ENCODE data around the gene KLHL29.
"Not testable (repeated sequence)": the region's sequence is repeated elsewhere in the genome, so short reads cannot be mapped to it uniquely, and the experiment has no call there.

KLHL29 gene

GRCh38 chr2:23373666-23374065 is 11.3 kb upstream of the KLHL29 start:
- no peak for DNase-seq

- DNase-seq, result no peak
These were observed 9.5 kb upstream of the KLHL29 start for GRCh38 chr2:23375448-23375847.

GRCh38 chr2:23376075-23376474 is 8.9 kb upstream of the KLHL29 start:
- DNase-seq, result no peak

GRCh38 chr2:23376972-23377371 is 8.0 kb upstream of the KLHL29 start:
- DNase-seq, result no peak

GRCh38 chr2:23377771-23378170 is 7.2 kb upstream of the KLHL29 start:
- DNase-seq, result no peak

- DNase-seq, result no peak
These were observed 6.5 kb upstream of the KLHL29 start for GRCh38 chr2:23378496-23378895.

- no peak for DNase-seq
These were observed 5.7 kb upstream of the KLHL29 start for GRCh38 chr2:23379220-23379695.

- DNase-seq, result no peak
These were observed 4.4 kb upstream of the KLHL29 start for GRCh38 chr2:23380562-23381065.

- DNase-seq, result no peak
These were observed 3.9 kb upstream of the KLHL29 start for GRCh38 chr2:23381084-23381483.

- no peak for DNase-seq
These were observed 3.5 kb upstream of the KLHL29 start for GRCh38 chr2:23381485-23381884.

- no peak for DNase-seq
These were observed 1.9 kb upstream of the KLHL29 start for GRCh38 chr2:23383100-23383499.

- no peak for DNase-seq
These were observed 370 bp downstream of the KLHL29 start for GRCh38 chr2:23385351-23385747.

- DNase-seq, result no peak
These were observed 864 bp downstream of the KLHL29 start for GRCh38 chr2:23385748-23386338.

- DNase-seq, result no peak
These were observed 1.6 kb downstream of the KLHL29 start for GRCh38 chr2:23386339-23387220.

GRCh38 chr2:23387221-23387550 is 2.2 kb downstream of the KLHL29 start:
- no peak for DNase-seq

GRCh38 chr2:23387845-23388244 is 2.9 kb downstream of the KLHL29 start:
- no peak for DNase-seq

- DNase-seq, result no peak
These were observed 3.3 kb downstream of the KLHL29 start for GRCh38 chr2:23388294-23388693.

GRCh38 chr2:23388756-23389514 is 4.0 kb downstream of the KLHL29 start:
- no peak for DNase-seq

- DNase-seq, result no peak
These were observed 5.2 kb downstream of the KLHL29 start for GRCh38 chr2:23390152-23390551.

- not testable (repeated sequence) for DNase-seq
These were observed 6.3 kb downstream of the KLHL29 start for GRCh38 chr2:23391237-23391736.

GRCh38 chr2:23393722-23394121 is 8.7 kb downstream of the KLHL29 start:
- DNase-seq, result no peak

GRCh38 chr2:23394700-23395099 is 9.7 kb downstream of the KLHL29 start:
- no peak for DNase-seq

- no peak for DNase-seq
These were observed 12.5 kb downstream of the KLHL29 start for GRCh38 chr2:23397478-23397877.
